ENCODE data around the gene CCDC141. TPM values are rescaled to one million over a fixed set of nuclear protein-coding genes. Genes with fewer than 3 reads are reported as not detected.
"Not testable (repeated sequence)": the region's sequence is repeated elsewhere in the genome, so short reads cannot be mapped to it uniquely, and the experiment has no call there.

Gene CCDC141
- total RNA-seq = 100 to 1,000 TPM; 138 to 379 (median 236) TPM
- 10 to 100 TPM in 1 of 2 donors, 1 to 10 TPM in 1; 5.2 to 15.2 TPM for polyA plus RNA-seq
- long read RNA-seq, donor 1, full-length matches to known transcripts = 2 of 89 reads
- long read RNA-seq, donor 1, partial matches to known transcripts = 72 of 89 reads
- long read RNA-seq, donor 1, other reads (novel, unspliced or antisense) = 15 of 89 reads
- long read RNA-seq, donor 2, full-length matches to known transcripts = 7 of 179 reads
- long read RNA-seq, donor 2, partial matches to known transcripts = 145 of 179 reads
- long read RNA-seq, donor 2, other reads (novel, unspliced or antisense) = 27 of 179 reads
- long read RNA-seq, donor 3, full-length matches to known transcripts = 16 of 321 reads
- long read RNA-seq, donor 3, partial matches to known transcripts = 279 of 321 reads
- long read RNA-seq, donor 3, other reads (novel, unspliced or antisense) = 26 of 321 reads

GRCh38 chr2:179049546-179050311 is at the start of gene CCDC141:
TSS of gene CCDC141 (minus strand) at chr2:179050137. CDS start at chr2:179049941, 196 bp downstream.
- Histone ChIP-seq H3K9me3 (no peaks in the 10 kb centered on the region), H3K4me3 (peak within 1 kb of the TSS; percentile 12 to 59 (median 52)), H3K27me3 (no peaks in the 10 kb centered on the region), H3K27ac (peak within 1 kb of the TSS; percentile 66 to 91 (median 80)), H3K4me1 (peaks cover 4 to 42% (median 16%) of the 10 kb centered on the region in 9 donors), H3K36me3 (peaks cover 0 to 20% (median 0%) of the 10 kb centered on the region in 9 donors)
- ATAC-seq (peak; percentile 89 to 96 (median 94)), DNase-seq (peak in 1 of 2 donors; percentile 72)
- intact Hi-C loops (cut with DNase I) = loop anchor here in 2 of 10 donors (10.0 kb wide), 1 partner anchor 75 kb away; no protein-coding TSS in a partner anchor
- TF ChIP-seq, protein P1, sequence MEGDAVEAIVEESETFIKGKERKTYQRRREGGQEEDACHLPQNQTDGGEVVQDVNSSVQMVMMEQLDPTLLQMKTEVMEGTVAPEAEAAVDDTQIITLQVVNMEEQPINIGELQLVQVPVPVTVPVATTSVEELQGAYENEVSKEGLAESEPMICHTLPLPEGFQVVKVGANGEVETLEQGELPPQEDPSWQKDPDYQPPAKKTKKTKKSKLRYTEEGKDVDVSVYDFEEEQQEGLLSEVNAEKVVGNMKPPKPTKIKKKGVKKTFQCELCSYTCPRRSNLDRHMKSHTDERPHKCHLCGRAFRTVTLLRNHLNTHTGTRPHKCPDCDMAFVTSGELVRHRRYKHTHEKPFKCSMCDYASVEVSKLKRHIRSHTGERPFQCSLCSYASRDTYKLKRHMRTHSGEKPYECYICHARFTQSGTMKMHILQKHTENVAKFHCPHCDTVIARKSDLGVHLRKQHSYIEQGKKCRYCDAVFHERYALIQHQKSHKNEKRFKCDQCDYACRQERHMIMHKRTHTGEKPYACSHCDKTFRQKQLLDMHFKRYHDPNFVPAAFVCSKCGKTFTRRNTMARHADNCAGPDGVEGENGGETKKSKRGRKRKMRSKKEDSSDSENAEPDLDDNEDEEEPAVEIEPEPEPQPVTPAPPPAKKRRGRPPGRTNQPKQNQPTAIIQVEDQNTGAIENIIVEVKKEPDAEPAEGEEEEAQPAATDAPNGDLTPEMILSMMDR (IDR thresholded peaks at IDR 0.05) = no peak
- WGBS, 2 donors = 4 to 7% methylated on average over 12 of the region's 12 CpGs

DNA sequence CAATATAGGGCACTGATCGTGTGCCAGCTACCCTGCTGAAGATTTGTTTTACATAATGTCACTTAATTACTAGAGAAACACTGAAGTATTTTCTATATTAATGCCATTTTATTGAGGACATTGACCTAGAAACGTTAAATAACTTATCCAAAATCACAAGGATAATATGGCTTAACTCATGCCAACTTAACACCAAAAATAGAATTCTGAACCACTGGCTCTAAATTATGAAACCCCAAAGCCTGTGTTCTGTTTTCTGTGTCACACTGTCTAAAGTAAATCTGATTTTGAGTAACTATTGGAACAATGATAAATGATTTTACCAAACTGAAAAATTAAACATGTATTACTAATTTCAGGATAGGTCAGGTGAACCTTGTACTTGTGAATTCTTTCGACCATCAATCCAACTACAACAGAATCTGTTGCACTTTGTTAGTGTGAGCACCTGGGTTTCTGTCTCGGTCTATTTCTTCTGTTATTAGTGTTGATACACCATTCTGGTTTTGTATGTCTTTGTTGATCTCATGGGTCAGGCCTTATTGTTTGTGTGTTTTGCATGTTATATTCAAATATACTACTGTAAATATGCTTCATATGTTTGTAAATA is 48.2 kb upstream of the CCDC141 start:
- peaks cover 0 to 5% (median 0%) of the 10 kb centered on the region in 11 donors for H3K9me3 ChIP-seq
- no peak for ATAC-seq
- intact Hi-C loops (cut with DNase I) = no loop called here
- no peak overlapping the region for H3K27ac ChIP-seq
- peaks cover 0 to 5% (median 0%) of the 10 kb centered on the region in 9 donors for H3K4me1 ChIP-seq
- no peak for DNase-seq
- no peak overlapping the region for H3K4me3 ChIP-seq
- no peaks in the 10 kb centered on the region for H3K27me3 ChIP-seq
- WGBS, 2 donors = 83 to 84% methylated on average over 4 of the region's 4 CpGs
- TF ChIP-seq, protein P1 (IDR thresholded peaks at IDR 0.05) = no peak
- no peaks in the 10 kb centered on the region for H3K36me3 ChIP-seq

- no peak for DNase-seq
- no peaks in the 10 kb centered on the region for H3K27me3 ChIP-seq
- no peak overlapping the region for H3K4me3 ChIP-seq
- ATAC-seq = peak in 1 of 8 donors; percentile 35
- peaks cover 0 to 5% (median 0%) of the 10 kb centered on the region in 9 donors for H3K4me1 ChIP-seq
- 96 to 100% methylated on average over 1 of the region's 1 CpG for WGBS, 2 donors
- intact Hi-C loops (cut with DNase I) = no loop called here
- TF ChIP-seq, protein P1 (IDR thresholded peaks at IDR 0.05) = no peak
- H3K36me3 ChIP-seq = no peaks in the 10 kb centered on the region
- no peak overlapping the region for H3K27ac ChIP-seq
- H3K9me3 ChIP-seq = peaks cover 0 to 14% (median 0%) of the 10 kb centered on the region in 11 donors
These were observed 47.2 kb upstream of the CCDC141 start for GRCh38 chr2:179097131-179097530.

- H3K27ac ChIP-seq = no peak overlapping the region
- peaks cover 0 to 5% (median 0%) of the 10 kb centered on the region in 9 donors for H3K4me1 ChIP-seq
- TF ChIP-seq, protein P1 (IDR thresholded peaks at IDR 0.05) = no peak
- H3K4me3 ChIP-seq = no peak overlapping the region
- ATAC-seq = no peak
- peaks cover 0 to 14% (median 0%) of the 10 kb centered on the region in 11 donors for H3K9me3 ChIP-seq
- intact Hi-C loops (cut with DNase I) = no loop called here
- 87 to 95% methylated on average over 3 of the region's 3 CpGs for WGBS, 2 donors
- H3K27me3 ChIP-seq = no peaks in the 10 kb centered on the region
- no peak for DNase-seq
- H3K36me3 ChIP-seq = no peaks in the 10 kb centered on the region
These were observed 46.2 kb upstream of the CCDC141 start for GRCh38 chr2:179096090-179096489.

DNA sequence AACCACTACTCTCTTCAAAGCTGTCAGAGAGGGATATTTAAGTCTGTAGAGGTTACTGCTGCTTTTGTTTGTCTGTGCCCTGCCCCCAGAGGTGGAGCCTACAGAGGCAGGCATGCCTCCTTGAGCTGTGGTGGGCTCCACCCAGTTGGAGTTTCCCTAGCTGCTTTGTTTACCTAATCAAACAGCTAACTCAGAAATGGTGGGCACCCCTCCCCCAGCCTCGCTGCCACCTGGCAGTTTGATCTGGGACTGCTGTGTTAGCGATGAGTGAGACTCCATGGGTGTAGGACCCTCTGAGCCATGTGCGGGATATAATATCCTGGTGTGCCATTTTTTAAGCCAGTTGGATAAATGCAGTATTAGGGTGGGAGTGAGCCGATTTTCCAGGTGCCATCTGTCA is 43.0 kb upstream of the CCDC141 start:
- H3K36me3 ChIP-seq; intact Hi-C loops (cut with DNase I); H3K4me3 ChIP-seq; DNase-seq; H3K4me1 ChIP-seq; H3K27me3 ChIP-seq; ATAC-seq; H3K27ac ChIP-seq: not testable (repeated sequence)
- WGBS, 2 donors = 95% methylated on average over 4 of the region's 4 CpGs
- peaks cover 0 to 11% (median 0%) of the 10 kb centered on the region in 11 donors for H3K9me3 ChIP-seq
